NCI-H82 treated with DMSO at 0.1 percent for 48 hours (cell line): Measurements from ENCODE around the gene NME7.
"Not testable (repeated sequence)": the region's sequence is repeated elsewhere in the genome, so short reads cannot be mapped to it uniquely, and the experiment has no call there.

Experiments
- DNase-seq: peaks from one replicate; lab custom pipeline; 2025; ENCODE audit not compliant: unreplicated experiment; lab: John Stamatoyannopoulos, UW

The NME7 gene

DNA sequence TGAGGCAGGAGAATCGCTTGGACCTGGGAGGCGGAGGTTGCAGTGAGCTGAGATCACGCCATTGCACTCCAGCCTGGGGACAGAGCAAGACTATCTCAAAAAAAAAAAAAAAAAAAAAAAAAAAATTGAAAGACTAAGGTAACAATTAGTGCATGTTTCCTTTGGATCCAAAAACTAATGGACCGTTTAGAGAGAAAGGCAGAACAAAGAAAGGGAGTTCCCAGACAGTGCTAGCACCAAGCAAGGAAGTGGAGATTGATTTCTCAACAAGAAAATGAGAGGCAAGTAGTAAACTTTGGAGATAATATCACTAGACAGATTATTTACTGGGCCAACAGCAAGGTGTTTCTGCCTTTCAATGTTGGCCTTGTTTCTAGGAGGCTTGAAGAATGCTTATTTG is 236.9 kb downstream of the NME7 start:
- DNase-seq: no peak

DNA sequence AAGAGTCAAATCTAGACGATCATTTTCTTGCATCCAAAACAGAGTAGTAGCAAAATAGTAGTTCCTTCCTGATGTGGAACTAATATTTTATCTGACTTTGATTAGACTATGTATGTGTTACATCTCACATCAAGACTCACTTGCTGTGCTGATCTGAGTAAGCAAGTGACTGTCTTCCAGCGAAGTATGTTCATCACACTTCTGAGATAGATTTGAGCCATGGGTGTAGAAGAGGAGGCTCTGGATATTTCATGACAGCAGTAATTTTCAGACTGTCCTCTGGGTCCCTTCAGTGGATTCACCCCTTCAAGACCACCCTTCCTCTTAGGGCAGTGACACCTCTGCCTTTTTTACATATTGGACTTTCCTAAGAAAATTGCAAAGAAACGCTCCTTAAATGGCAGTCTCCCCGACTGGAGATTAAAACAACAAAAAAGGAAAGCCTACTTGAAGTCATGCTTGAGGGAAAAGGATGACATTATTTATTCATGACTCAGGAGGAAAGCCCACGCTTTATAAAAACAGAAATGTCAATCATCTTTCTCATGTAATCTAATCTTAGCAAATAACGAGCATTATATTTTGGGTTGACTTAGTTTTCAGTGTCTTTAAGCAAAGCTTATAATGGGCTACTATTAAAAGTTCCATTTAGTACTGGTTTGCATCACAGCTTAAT is 238.3 kb downstream of the NME7 start:
- no peak for DNase-seq

DNA sequence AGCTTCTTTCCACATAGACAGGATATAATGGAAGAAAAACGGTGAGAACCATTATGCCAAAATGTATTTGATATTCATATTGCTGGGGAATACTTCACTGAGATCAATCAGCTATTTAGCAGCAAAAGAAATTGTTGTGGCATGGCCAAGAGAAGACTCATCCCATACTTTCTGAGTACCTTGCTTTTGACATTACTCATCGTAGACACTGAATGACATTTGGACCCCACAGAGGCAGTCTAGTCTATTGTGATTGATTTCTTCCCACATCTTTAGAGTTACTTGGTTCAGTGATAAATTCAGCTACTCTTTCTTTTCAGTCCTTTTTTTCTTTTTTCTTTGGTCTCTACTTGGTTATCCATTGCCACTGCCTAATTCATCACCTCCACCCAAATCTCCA is 239.0 kb downstream of the NME7 start:
- no peak for DNase-seq

DNA sequence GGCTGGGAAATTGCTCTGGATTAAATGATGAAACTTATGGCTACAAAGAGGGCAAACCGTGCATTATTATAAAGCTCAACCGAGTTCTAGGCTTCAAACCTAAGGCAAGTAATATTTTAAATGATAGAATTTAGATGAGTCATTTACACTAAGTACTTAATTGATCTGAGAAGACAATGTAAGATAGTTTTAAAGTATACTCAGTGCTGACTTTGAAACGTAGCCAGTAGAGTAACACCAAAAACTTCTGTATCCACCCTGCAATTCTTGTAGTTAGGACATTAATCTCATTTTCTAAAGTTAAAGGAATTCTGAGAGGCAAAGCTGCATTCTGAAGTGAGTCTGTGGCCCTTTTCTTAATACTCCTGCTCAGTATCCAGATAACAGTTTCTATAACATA is 240.3 kb downstream of the NME7 start:
- DNase-seq: no peak

DNA sequence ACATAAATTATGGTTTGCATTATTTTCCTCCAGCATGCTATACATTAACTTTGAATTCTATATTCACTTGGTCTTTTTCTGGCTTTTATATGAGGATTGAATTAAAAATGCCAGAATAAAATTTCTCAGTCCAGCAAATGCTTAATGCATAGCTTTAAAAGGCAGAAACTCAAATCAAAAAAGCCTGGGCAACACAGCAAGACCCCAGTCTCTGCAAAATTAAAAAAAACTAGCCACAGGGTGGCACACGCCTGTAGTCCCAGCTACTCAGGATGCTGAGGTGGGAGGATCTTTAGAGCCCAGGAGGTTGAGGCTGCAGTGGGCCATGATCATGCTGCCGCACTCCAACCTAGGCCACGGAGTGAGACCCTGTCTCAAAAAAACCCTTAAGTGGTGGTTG is 241.3 kb downstream of the NME7 start:
- DNase-seq: no peak

DNA sequence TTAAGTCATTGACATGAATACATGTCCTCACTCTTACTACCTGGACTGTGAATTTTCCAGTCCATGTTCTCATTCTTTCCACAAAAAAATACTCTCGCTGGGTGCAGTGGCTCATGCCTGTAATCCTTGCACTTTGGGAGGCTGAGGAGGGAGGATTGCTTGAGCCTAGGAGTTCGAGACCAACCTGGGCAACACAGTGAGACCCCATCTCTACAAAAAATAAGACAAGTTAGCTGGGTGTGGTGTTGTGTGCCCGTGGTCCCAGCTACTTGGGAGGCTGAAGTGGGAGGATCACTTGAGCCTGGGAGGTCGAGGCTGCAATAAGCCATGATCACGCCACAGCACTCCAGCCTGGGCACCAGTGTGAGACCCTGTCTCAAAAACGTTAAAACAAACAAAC is 242.0 kb downstream of the NME7 start:
- DNase-seq: not testable (repeated sequence)

DNA sequence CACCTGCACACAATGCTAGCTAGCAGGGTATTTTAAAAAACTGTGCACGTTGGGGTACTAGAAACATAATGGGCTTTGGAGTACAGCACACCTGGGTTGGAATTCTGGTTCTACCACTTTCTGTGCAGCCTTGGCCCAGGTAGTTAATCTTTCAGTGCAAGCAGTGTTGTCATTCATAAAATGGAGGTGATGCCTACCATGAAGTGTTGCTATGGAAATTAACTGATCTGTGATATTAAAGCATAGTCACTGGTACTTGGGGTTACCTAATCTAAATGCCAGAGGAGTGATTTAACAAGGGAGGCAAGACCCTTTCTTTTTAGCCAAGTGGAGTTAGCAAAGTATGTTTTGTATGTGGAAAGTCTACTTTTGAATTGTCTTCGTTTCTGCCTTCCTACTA is 243.1 kb downstream of the NME7 start:
- DNase-seq: no peak

DNA sequence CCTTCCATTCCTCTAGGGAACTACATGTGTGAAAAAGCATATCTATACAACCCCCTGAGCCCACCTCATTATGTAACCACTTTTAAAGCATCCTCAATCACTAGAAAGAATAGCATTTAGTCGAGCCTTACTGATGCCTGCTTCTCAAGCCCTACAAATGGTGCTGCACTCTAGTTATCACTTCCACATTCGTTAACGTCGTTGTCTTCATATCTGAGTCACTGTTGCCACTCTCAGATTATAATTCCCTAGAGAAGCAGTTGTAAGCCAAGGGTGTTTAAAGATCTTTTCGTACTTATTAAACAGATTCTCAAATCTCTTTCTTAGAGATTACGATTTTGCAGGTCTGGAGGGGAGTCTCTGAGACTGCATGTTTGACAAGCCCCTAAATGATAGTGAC is 244.6 kb downstream of the NME7 start:
- no peak for DNase-seq

DNA sequence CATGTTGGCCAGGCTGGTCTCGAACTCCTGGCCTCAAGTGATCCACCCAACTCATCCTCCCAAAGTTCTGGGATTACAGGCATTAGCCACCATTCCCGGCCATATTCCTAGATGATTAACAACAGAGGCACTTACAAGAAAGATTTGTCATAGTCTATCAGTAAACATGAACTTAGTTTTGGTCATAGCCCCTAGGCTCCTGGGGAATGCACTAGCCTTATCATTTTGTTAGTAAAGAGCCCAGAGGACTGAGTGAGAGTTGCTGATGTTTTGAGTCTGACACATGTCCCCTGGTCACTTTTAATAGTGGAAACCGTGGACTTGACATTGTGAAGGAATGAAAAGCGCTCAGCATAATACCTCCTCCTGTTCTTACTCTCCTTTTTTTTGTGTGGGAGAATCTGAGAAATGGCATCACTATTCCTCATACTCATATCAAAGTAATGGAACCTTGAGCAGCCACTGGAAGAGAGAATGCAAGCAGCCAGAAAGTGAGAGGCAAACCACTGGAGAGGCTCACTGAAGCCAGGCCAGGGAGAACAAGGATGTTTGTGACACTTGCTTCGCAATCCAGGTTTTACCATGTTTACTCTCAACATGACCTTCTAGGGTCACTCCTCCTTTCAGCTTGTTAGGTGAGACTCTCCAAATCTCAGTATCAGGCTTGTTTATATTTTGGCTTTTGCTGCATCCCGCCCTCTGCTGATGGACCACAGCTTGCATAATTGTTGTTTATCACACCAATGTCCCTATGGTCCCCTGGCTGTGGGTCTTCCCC is 246.3 kb downstream of the NME7 start:
- no peak for DNase-seq

DNA sequence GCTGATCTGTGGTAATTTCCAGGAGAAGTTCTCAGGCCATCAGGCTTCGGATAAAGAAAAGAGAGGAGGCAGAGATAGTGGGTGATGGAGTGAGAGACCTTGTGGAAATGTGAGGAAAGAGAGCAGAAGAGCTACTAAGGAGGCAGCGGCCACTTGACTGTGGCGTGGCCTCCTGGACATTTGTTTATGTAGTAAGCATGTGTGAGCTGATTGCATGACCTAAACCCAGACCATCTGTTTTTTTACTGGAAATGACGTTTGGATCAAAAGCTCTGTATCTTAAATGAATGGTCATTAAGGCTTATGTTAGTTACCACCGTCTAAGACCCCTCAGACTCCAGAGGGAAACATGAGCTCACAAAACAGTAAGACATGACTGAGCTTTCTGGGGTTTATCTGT is 247.5 kb downstream of the NME7 start:
- no peak for DNase-seq

DNA sequence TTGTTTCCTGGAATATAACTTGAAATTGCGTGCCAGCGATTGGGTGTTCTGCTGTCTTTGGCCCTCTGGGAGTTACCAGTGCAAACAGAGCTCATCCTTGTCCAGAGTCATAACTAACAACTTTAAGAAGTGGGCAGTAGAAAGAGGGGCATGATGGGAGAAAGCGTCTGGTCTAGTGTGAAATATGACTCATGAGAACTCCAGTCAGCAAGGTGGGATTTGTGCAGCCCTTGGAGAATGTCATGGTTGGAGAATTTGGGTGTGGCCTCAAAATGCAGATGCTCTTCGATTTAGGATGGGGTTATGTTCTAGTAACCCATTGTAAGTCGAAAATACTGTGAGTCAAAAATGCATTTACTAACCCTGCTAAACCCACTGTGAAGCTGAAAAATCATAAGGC is 248.2 kb downstream of the NME7 start:
- DNase-seq: no peak

DNA sequence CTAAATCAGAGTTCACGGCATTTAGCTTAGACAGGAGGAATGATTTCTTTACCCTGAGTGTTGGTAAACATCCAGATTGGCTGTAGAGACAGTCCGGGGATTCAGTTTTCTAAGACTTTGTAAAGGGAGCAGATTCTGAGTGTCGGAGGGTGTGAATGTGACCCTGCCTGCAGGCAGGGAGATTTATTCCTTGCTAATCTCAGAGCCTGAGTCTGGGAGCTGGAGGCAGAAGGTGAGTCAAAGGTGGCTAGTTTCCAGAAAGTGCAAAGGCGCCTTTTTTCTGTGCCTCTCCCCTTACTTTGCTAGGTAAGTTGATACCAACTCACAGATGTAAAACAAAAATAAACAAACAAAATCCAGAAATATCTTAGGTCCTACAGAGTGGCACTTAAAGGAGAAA is 249.4 kb downstream of the NME7 start:
- DNase-seq: no peak

DNA sequence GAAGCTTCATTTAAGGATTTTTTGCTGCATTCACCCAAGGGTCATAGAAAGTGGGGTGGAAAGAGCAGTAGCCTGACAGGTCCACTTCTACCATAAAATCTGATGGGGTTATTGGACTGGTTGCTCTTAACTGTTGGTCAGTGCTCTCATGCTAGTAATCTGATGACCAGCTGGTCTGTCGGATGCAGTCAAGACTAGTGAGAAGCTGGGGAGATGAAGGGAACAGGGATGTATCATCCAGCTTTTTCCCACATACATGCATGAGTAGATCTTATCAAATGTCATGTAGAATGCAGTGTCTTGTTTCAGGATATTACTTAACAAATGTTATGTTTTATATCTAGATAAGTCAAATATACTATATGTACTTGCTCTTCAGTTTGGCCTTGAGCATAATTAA is 250.0 kb downstream of the NME7 start:
- no peak for DNase-seq

DNA sequence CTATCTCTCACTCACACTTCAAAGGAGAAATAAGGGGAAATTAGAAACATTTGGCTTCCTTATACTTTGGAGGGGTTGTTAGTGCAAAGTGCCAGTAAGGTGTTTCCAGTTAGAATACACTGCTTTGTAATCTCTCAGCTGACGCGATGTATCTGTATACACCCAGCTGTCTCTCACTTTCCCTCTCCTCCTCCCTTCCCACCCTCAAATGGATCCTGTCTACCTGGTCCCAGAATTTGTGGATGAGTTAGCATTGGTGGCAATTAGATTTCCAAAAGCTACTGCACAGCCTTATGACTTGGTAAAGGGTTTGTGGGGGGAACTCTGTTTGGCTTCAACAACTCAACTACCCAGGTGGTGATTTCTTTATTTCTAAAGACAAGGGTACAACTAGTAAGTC is 250.6 kb downstream of the NME7 start:
- DNase-seq: no peak

DNA sequence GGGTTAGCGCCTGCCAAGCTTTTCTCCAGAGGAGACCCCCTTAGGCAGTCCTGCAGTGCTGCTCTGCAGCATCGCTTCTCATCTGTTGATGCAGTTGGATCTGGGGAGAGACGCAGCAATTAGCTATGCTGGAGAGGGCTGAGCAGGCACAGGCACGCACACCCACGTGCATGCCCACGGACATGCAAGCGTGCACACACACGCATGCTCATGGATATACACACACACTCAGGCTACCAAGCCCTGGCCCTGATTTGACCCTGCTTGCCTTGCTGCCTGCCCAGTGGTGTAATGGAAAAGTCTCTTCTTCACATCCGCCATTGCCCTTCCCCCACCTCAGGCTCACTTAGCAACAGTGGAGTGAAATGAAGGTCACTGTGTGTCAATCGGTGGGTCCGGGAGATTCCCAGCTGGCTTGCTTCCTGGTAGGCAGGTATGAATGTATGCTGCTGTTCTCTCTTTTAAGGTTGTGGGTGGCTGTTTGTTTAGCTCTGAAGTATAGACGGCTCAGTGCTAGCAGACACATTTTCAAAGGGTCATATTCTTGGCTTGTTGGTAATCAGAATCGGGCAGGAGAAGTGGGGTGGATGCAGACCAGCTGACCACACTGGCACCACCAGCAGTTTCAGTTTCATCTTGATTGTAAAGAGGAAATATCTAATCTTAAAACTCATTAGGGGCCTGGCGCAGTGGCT is 251.6 kb downstream of the NME7 start:
- no peak for DNase-seq

DNA sequence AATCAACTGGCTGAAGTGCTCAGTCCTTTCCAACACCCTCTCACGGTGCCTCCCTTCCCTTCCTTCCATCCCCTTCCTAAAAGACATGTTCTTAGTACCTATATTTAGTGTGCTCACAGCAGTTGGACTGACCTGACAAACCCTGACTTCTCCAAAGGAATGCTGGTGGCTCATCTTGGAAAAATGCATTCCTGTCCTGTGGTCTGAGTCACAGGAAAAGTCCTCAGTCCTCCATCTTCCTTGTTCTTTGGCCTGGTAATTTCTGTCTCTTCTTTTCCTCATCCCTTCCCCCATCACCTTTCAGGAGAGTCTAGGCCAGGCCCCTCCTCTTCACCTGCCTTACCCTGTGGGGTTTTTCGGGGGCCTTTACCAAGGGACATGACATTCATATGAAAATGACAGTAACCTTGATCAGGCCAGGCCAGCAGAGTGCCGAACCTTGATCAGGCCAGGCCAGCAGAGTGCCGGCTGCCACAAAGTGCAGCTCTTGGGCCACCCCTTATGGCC is 253.9 kb downstream of the NME7 start:
- no peak for DNase-seq

DNA sequence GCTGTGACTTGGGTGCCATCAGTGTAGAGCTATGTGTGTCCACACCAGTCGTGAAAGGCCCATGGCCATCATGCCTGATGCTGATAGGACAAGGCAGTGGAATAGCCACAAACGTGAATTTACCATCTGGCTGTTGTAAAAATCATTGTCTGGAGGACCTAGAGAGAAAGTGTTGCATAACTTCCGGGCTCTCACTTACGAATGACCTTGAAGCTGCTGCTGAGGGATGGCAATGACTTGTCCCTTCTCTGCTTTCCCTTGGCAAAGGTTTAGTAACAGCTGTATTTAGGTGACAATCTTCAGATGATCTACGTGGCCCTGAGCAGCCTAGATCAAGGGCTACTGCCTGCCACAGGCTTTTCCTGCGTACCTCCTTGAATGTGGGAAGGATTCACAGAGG is 255.4 kb downstream of the NME7 start:
- no peak for DNase-seq

DNA sequence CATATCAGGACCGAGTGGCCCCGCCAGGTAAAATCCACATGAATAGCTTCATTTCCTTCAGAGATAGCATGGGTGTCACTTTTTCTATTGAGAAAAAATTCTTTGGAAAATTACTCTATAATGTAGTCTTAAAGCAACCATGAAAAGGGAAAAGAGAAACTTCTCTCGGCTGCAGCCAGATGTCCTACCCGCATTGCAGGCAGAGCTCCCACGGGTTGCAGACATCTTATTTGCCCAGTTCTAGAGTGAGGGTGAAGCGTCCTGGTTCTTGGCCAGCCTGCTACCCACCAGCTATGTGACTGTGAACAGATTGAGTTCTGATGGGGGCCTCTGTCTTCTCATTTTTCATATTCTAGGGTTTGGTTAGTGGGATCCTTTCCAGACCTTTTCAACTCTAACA is 256.1 kb downstream of the NME7 start:
- no peak for DNase-seq

DNA sequence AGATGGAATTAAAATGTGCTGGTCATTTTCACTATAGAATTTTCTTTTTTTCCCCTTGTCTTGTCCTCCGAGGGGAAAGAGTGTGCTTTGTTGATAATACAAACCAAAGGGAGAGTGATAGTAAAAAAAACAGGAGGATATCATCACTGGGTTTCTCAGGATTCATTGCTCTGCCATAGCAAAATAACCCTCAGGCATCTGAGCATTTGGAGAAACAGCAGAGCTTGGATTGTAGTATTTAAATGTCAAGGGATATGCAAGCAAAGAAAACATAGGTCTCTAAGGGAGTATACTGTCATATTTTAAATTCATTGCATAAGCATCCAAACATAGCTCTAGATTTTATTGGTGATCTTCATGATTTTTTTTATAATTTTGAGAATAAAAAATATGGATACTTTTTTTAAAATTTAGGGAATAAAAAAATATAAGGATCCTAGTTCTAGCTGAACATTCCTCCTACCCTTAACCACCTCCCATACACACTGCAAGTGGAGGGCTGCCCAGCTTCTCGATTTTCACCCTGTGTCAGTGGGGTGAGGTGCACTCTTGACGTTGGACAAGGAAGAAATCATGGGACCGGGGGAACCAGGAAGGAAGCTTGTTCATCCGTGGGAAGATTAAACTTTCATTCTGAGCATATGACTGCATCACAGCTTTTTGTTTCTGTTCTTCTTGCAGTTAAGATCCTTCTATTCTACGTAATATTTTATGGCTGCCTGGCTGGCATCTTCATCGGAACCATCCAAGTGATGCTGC is 256.7 kb downstream of the NME7 start:
- DNase-seq: no peak

DNA sequence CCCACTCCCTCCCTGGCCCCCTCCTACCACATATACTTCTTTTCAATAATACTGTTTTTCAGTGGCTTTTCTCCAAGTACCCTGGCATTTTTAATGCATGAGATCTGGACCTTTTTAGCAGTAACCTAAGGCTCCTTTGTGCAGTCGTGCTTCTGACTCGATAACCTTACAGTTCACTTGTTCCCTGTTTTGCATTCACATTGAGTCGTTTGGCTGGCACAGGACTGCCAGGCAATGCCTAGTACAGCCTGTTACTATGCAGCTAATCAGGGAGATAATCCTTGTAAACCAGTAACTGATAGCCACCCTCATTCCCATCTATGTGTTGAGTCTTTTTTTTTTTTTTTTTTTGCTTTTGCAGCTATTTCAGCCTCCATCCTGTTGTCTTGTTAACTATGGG is 257.4 kb downstream of the NME7 start:
- no peak for DNase-seq

DNA sequence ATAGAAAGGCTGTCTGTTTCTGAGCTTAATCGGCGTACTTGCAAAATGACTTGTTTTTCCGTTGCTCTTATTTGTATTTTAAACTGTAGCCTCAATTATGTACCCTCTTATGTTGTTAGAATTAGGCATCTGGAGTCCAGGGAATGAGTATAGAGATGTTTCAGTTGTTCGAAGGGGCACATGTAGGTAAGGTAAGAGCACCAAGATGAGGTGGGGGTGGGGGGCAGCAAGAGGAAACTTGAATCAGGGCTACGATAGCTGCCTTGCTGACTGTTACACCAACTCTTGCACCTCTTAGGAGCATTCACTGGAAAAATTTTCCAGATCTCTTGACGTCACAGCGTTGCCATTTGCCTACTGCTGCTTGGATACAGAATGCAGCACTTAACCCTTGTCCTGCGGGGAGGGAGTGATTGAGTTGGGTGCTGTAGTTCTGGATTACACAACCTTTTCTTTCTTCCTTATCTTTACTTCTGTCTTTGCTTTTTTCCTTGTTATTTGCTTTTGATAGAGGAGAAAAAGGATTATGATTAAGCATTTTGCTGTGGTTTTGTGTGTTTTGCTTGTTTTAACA is 257.9 kb downstream of the NME7 start:
- no peak for DNase-seq
